COR-L47 (cell line): ENCODE data around the gene FGF3.

Experiments
- DNase-seq: peaks from one replicate; lab custom pipeline; 2025; lab: John Stamatoyannopoulos, UW

FGF3 gene

GRCh38 chr11:69843529-69843921 lies 24.3 kb upstream of the FGF3 start:
- DNase-seq, result no peak

DNA sequence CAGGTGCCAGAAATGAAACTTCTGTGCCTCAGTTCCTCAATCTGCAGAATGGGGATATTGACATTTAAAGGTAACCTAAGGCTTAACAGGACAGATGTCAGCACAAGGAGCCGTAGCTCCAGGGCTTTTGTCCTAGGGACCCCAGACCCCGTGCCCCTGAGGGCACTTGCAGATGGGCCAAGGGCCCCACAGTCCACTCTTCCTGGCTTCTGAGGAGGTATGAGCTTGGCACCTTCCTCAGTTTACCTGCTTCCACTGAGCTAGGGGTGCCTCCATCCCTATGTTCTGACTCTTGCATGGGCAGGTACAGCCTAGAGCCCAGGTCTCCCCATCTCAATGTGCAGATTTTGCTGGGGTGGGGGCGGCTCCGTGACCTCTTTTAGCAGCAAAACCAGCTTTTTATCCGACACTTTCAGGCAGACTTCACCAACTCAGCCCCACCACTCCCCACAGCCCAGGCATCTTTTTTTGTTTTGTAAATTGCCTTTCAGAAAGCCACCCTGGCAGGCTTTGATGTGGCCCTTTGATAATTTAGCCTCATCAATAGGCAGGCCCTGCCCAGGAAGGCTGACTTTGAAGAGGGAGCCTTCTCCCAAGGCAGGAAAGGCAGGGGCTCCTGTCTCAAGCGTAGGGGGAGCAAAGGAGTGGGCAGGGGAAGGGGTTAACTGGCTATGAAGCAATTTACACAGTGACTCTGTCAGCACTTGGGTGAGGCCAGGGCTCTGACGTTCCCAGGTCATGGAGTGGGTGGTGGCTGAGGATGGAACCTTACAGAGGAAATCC lies 23.7 kb upstream of the FGF3 start:
- DNase-seq, result no peak

DNA sequence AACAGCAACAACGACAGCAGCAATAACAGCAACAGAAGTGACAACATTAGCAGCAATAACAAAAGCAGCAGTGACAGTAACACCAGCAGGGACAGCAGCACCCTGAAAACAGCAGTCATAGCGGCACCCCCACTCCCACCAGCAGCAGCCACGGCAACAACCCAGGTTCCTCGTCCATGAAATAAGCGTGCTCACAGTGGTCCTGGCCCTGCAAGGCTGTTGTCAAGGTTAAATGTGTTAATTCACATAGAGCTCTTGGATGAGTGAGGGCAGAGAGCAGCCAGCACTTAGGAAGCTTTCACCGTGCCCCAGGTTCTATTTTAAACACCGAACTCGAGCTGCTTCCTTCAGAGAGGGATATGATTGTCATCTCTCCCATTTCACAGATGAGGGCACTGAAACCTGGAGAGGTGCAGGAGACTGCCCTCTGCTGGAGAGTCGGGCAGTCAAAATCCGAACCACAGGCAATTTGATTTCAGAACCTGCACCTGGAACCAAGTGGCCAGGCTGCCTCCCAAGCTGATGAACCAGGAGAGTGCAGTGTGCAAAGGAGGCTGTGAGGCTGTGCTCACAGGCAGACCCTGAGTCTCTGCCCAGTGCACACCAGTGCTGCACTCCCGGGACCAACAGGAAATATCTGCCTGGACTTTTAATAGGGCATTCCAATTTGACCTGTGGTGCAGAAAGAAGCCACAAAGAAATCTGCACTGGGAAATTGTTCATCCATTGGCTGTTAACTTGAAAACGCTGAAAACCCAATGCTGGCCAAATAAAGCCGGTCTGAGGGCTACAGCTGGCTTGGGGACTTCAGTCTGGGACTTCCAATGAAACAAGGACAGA lies 22.9 kb upstream of the FGF3 start:
- DNase-seq, result no peak

GRCh38 chr11:69841170-69841858 lies 22.1 kb upstream of the FGF3 start:
- no peak for DNase-seq

GRCh38 chr11:69840371-69841169 lies 21.4 kb upstream of the FGF3 start:
- peak; percentile 42 for DNase-seq

- no peak for DNase-seq
These were observed 20.3 kb upstream of the FGF3 start for GRCh38 chr11:69839516-69839915.

DNA sequence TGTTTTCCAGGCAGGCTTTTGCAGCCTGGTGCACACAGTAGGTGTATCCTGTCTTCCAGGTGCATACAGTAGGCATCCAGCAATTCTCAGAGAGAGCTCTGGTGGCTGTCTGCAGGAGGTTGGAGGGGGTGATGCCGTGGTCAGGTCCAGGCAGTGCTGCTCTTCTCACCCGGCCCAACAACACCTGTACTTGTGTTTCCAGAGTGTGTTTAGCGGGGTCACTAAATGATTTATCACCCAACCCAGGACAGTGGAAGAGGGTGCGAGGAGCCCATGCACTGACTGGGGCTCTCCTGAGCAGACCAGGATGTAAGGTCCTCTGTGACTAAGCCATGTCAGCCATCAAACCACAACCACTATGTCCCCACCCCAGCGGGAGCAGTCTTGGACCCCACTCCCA lies 18.6 kb upstream of the FGF3 start:
- no peak for DNase-seq

DNA sequence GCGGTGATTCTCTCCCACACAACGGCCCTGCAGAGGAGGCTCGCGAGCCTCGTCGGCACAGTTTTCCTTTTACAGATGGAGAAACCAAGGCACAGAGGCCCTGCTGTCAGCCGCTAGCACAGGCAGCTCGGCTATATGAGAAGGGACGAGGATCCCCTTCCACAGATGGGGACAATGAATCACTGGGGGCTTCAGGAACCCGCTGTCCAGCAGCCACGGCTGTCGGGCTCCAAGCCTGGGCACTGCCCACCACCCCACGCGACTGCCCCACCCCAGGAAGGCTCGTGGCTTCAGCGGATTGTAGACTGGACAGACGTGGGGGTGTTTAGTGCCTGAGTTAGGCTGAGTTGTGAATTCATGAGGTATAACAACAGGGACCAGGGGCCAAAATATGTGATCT lies 17.2 kb upstream of the FGF3 start:
- DNase-seq, result no peak

DNA sequence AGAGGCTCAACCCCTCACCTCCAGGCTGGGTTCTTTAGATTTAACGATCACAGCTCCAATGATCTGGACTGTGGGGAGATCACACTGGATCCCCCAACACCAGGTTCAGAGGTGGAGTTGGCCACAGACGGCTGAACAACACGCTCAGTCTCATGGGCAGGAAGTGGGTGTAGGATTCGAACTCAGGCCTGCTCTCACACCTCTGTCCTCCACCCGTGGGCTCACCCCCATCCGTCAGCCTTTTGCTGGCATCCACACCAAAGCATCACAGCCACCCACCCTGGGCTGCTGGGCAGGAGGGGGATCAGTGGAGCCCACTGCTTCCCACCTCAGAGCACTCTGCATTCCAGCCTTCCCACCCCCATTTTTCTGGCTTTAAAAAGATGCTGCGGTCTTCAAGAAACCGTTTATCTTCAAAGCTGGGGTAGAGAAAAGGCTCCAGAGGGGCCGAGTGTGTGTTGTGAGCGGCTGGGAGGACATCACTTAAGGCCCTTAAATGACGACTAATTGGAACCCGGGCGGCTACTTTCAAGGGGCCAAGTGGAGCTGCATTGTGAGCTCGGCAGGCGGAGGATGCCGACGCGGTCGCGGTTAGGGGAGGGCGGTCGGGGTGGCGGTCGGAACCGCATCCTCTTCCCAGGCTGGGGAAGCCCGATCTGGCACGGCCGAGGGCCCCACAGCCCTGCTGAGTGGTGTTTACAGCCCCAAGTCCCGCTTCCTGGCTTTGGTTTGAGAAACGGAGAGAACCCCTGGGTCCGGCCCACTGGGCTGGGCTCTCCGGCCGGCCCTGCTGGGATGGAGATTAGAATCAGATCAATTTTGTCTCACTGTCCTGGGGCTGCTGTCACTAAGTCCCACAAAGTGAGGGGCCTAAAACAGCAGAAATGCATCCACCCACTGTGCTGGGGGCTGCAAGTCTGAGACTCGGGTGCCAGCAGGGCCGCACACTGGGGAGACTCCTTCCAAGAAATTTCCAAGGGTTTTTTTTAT lies 15.9 kb upstream of the FGF3 start:
- DNase-seq, result no peak

GRCh38 chr11:69834251-69834650 lies 15.0 kb upstream of the FGF3 start:
- no peak for DNase-seq

DNA sequence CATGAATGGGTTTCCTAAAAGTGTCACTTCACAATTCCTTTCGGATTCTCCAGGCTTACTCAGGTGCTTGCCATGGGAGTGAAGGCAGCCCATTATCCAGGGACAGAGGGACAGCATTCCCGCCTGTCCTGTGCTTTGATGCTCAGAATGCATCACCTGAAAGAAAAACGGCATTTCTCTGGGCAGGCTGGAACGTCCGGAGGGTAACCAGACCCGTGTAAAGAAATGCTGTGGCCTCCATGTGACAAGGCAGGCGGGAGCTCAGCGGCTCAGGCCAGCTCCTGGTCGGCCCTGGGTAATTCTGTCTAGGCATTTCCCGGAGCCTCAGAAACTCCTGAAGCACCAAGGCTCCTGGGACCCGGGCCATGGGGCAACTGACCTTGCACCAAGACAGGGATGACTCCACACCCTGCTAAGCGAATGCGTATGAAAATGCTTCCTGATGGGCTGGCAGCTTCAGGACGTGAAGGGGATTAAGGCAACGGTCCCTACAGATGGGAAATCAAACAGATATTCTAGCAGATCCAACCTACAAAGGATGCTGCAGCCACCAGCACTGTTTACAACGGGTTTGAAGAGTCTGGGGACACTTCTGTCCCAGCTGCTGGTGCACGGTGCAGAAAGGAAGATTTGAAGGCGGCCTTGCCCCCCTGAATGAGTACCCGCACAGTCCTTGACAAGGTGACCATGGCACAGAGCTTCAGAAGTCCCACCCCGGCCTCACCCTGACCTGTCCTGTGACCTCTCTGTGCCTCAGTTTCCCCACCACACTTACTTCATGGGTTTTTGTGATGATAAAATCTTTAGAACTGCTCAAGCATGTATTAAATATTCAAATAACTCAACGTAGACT lies 13.6 kb upstream of the FGF3 start:
- DNase-seq, result no peak

- no peak for DNase-seq
These were observed 12.8 kb upstream of the FGF3 start for GRCh38 chr11:69831985-69832384.

DNA sequence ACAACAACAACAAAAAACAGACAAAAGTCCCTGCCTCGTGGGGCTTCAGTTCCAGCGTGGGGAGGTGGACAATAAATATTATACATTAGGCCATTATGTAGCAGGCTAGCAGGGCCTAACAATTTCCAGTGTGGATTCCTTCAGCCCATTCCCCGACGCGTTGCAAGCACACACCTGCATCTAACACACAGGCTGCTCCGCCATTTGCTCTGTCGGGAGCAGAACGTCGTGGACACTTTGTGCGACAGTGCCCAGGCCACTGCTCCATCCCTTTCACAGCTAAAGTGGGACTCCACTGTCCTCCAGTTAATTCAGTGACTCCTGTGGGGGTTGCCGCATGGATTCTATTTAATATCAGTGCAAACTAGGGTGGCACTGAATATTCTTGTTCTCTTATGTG lies 10.9 kb upstream of the FGF3 start:
- DNase-seq, result no peak

DNA sequence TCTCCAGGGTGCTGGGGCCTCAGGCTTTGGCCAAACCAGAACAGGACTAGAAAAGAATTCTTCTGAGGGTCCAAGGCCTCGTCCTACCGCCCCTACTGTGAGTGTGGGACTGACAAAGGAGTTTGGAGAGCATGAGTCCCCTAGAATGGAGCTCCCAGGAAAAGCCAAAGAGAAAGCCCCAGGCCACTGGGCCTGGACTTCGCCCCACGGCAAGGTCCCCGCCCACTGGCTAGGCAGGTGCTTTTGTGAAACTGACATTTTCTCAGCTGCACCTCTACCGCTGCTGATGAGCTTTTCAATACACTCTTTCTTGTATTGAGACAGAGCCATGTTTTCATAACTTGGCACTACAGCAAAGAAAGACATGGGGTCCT lies 9.7 kb upstream of the FGF3 start:
- no peak for DNase-seq

GRCh38 chr11:69828276-69828970 lies 9.2 kb upstream of the FGF3 start:
- DNase-seq, result no peak

DNA sequence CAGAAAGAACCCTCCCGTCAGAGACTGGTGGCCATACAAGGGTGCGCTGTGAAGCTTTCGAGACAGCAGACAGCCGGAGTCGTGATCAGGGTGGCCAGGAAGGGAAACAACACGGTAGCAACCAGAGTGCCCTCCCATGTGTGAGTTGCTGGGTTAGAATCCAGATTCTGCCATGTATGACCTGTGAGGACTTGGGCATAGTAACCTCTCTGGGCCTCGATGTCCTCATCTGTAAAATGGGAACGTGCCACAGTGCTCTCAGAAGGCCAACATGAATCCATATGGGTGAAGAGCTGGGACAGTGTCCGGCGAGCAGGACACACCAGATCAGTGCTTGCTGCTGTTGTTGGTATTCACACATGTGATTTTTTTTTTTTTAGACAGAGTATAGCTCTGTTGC lies 7.6 kb upstream of the FGF3 start:
- DNase-seq, result no peak

GRCh38 chr11:69825941-69826340 lies 6.7 kb upstream of the FGF3 start:
- no peak for DNase-seq

DNA sequence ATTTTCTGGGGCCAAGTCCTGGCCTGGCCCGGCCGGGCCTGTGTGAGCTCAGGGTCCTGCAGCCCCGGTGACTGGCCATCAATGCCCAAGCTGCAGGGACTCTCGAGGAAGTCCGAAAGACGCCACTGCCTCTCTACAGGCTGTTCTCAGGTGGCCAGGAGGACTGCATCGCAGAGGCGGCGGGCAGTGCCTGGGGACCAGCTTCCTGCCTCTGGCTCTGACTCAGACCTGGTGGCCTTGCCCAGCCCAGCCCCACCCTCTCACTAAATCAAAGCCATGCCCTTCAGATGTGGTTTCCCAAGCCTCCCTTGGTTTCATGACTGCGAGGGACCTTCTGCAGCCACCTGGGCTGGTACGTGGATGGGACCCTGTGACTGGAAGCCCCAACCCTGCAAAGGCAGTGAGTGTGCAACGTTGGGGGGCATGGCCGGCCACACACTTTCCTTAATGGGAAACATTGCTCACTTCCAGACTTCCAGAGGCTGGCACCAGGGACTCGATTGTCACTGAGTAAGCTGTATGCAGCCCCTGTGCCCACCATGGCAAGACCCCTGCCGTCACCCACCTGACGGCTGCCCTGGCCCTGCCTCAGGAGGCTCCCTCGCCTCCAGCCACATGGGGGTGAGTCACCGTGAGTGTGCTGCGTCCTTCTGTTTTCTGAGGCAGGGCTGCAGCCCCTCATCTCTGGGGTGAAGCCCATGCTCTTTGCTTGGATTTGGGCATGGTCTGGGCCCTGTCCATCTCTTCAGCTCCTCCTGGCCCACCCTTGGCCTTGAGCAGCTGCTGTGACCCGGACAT lies 6.0 kb upstream of the FGF3 start:
- DNase-seq, result no peak
